G401.6 (cell line): ENCODE data around the gene GTF2H2C.
"Not testable (repeated sequence)": the region's sequence is repeated elsewhere in the genome, so short reads cannot be mapped to it uniquely, and the experiment has no call there.

Source experiments
- FAIRE-seq: peaks from 2 replicates; lab custom pipeline; 2012; peaks lifted over from hg19 to GRCh38; lab: Jason Lieb, UNC

The GTF2H2C gene

DNA sequence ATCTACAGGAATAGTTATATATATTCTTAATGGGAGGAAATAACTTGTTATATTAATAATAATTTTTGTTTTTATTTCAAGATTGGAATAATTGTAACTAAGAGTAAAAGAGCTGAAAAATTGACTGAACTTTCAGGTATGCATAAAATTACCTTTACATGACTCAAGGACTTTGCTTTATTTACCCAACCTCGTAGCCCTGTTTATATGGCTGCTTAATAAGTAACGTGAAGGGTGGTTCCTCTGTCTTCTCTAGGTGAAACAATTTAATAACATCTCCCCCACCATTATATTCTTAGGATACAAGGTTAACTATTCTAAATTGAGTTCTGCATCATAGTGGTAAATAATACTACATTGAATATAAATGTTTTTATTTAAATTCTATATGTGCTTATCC is 8.1 kb downstream of the GTF2H2C start:
- FAIRE-seq: not testable (repeated sequence)

GRCh38 chr5:69583356-69583755 is 23.4 kb downstream of the GTF2H2C start:
- FAIRE-seq: not testable (repeated sequence)

DNA sequence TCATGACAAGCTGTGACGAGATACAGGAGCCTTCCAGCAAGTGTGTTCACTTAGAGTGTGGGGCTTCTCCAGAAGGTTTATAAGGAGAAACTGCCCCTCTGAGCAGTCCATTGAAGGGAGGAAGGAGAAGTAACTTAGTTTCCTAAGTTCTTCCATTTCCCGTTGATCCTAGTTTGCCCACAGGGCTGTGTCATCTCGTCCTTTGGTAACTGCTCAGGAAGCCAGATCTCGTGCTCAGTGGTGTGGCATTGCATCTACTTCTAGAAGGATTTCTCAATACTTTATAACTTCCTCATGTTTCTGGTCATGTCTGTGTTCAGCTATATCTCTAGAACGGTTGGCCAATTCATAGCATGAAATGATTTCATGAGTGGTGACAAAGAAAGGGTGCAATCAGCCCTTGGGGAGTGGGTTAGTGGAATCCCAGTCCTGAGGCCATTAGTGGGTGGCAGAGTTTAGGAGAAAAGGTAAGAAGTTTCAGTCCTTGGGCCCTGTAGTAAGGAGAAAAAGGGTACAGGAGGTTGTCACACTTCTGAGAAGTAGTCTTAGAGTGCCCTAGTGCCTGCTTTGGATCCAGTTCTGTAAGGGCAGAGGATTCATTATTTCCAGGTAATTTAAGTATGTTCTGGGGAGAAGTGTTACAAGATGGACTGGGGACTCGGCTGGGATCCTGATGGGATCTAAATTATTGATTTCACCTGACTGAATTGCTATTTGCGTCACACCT is 36.3 kb downstream of the GTF2H2C start:
- not testable (repeated sequence) for FAIRE-seq

- not testable (repeated sequence) for FAIRE-seq
These were observed 42.0 kb downstream of the GTF2H2C start for GRCh38 chr5:69601947-69602346.

GRCh38 chr5:69606839-69607238 is 46.8 kb downstream of the GTF2H2C start:
- FAIRE-seq: not testable (repeated sequence)

DNA sequence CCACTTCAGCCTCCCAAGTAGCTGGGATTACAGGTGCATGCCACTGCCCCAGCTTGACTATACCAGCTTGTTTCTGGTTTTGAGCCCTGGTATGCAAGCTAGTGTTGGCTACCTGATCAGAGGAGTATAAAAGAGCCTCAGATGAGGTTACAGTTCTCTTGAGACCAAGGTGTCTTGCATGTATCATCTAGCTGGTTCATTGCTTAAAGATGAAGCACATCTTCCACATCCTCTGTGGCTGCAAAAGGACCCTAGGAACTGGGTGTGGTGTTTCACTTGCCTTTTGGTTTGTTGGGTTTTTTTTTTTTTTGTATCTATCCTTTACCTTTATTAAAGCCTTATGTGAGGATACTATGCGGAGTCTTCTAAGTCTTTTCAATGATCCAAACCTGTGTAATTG is 47.8 kb downstream of the GTF2H2C start:
- not testable (repeated sequence) for FAIRE-seq

GRCh38 chr5:69608861-69609496 is 49.0 kb downstream of the GTF2H2C start:
- FAIRE-seq: not testable (repeated sequence)

GRCh38 chr5:69614843-69615242 is 54.9 kb downstream of the GTF2H2C start:
- not testable (repeated sequence) for FAIRE-seq

DNA sequence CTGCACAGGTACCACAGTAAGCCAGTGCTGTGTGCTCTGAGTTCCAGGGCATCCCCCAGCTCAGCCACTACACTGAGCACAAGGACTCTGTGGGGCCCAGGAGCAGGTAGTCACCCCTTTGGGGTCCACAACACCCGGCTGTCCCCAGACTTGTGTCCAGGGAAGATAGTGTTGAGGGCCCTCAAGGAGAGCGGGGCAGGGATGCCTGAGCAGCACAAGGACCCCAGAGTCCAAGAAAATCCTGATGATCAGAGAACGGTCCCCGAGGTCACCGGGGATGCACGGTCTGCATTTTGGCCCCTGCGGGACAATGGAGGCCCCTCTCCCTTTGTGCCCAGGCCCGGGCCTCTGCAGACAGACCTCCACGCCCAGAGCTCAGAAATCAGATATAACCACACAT is 71.9 kb downstream of the GTF2H2C start:
- FAIRE-seq: not testable (repeated sequence)
